ENCODE measurements around the gene TSC22D3. TPM values are rescaled to one million over a fixed set of nuclear protein-coding genes. Genes with fewer than 3 reads are reported as not detected.

TSC22D3 gene
- total RNA-seq, 4 donors from 2014 or later: 1,744 to 2,802 (median 2,261) TPM

- TF ChIP-seq POLR2A (IDR thresholded peaks at IDR 0.05): no peak
- TF ChIP-seq, protein P1, sequence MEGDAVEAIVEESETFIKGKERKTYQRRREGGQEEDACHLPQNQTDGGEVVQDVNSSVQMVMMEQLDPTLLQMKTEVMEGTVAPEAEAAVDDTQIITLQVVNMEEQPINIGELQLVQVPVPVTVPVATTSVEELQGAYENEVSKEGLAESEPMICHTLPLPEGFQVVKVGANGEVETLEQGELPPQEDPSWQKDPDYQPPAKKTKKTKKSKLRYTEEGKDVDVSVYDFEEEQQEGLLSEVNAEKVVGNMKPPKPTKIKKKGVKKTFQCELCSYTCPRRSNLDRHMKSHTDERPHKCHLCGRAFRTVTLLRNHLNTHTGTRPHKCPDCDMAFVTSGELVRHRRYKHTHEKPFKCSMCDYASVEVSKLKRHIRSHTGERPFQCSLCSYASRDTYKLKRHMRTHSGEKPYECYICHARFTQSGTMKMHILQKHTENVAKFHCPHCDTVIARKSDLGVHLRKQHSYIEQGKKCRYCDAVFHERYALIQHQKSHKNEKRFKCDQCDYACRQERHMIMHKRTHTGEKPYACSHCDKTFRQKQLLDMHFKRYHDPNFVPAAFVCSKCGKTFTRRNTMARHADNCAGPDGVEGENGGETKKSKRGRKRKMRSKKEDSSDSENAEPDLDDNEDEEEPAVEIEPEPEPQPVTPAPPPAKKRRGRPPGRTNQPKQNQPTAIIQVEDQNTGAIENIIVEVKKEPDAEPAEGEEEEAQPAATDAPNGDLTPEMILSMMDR (IDR thresholded peaks at IDR 0.05): no peak
- TF ChIP-seq EP300 (IDR thresholded peaks at IDR 0.05): no peak
- Histone ChIP-seq H3K27ac (no peak overlapping the region), H3K4me1 (no peaks in the 10 kb centered on the region), H3K36me3 (no peaks in the 10 kb centered on the region), H3K9me3 (peaks cover 0 to 10% (median 0%) of the 10 kb centered on the region in 4 donors), H3K27me3 (peaks cover 0 to 10% of the 10 kb centered on the region in 2 donors), H3K4me3 (no peak overlapping the region)
- WGBS, 2 donors: 89 to 94% methylated on average over 3 of the region's 3 CpGs
- DNase-seq (ENCODE audit: low spot score in 2 of 2): no peak
These were observed 29.6 kb upstream of the TSC22D3 start for GRCh38 chrX:107805179-107805578.

DNA sequence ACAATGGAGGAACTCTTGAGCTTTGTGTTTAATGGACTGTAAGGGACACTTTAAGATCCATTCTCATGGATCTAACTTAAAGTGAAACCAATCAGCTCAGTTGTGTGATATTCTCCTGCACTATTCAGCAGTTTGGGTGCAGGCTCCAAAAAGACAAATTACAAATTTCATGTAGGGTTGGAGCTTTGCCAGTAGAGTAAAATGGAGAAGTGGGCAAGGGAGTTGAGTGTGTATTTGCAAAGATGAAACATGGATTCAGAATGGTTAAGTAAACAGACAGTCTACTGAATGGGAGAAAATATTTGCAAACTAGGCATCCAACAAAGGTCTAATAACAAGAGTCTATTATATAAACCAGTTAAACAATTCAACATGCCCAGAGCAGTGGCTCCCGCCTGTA, 28.8 kb upstream of the TSC22D3 start:
- no peaks in the 10 kb centered on the region for H3K36me3 ChIP-seq
- DNase-seq (ENCODE audit: low spot score in 2 of 2): no peak
- H3K9me3 ChIP-seq: peaks cover 0 to 10% (median 0%) of the 10 kb centered on the region in 4 donors
- no peaks in the 10 kb centered on the region for H3K4me1 ChIP-seq
- H3K27me3 ChIP-seq: peaks cover 0 to 11% of the 10 kb centered on the region in 2 donors
- WGBS, 2 donors: 35 to 67% methylated on average over 1 of the region's 1 CpG
- H3K4me3 ChIP-seq: no peak overlapping the region
- TF ChIP-seq EP300 (IDR thresholded peaks at IDR 0.05) (no peak), POLR2A (IDR thresholded peaks at IDR 0.05) (no peak)
- TF ChIP-seq, protein P1 (IDR thresholded peaks at IDR 0.05): no peak
- no peak overlapping the region for H3K27ac ChIP-seq

- peaks cover 0 to 25% of the 10 kb centered on the region in 2 donors for H3K27me3 ChIP-seq
- H3K27ac ChIP-seq: peak overlapping the region in 2 of 4 donors; percentile 11 to 26
- H3K4me1 ChIP-seq: peaks cover 0 to 3% (median 0%) of the 10 kb centered on the region in 4 donors
- no peaks in the 10 kb centered on the region for H3K36me3 ChIP-seq
- 8 to 11% methylated on average over 1 of the region's 1 CpG for WGBS, 2 donors
- H3K4me3 ChIP-seq: no peak overlapping the region
- no peak for DNase-seq (ENCODE audit: low spot score in 2 of 2)
- no peaks in the 10 kb centered on the region for H3K9me3 ChIP-seq
- peak in 1 of 2 donors; percentile 16 for TF ChIP-seq EP300 (IDR thresholded peaks at IDR 0.05)
- TF ChIP-seq, protein P1 (IDR thresholded peaks at IDR 0.05): no peak
These were observed 12.2 kb upstream of the TSC22D3 start for GRCh38 chrX:107787827-107788226.

DNA sequence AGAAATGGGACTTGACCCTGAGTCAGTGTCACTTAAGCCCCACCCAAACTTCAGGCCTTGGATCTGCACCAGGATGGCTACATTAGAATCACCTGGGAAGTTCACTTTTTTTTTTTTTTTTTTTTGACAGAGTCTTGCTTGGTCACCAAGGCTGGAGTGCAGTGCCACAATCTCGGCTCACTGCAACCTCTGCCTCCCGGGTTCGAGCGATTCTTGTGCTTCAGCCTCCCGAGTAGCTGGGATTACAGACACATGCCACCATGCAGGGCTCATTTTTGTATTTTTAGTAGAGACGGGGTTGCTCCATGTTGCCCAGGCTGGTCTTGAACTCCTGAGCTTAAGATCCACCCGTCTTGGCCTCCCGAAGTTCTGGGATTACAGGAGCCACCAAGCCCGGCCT, 4.9 kb upstream of the TSC22D3 start:
- Histone ChIP-seq H3K27ac (no peak overlapping the region), H3K36me3 (no peaks in the 10 kb centered on the region), H3K4me3 (no peak overlapping the region), H3K9me3 (no peaks in the 10 kb centered on the region), H3K4me1 (no peaks in the 10 kb centered on the region), H3K27me3 (peaks cover 0 to 14% of the 10 kb centered on the region in 2 donors)
- 80 to 90% methylated on average over 2 to 9 of the region's 9 CpGs for WGBS, 2 donors
- TF ChIP-seq, protein P1 (IDR thresholded peaks at IDR 0.05): no peak
- TF ChIP-seq POLR2A (IDR thresholded peaks at IDR 0.05) (no peak), EP300 (IDR thresholded peaks at IDR 0.05) (no peak)
- no peak for DNase-seq (ENCODE audit: low spot score in 2 of 2)

DNA sequence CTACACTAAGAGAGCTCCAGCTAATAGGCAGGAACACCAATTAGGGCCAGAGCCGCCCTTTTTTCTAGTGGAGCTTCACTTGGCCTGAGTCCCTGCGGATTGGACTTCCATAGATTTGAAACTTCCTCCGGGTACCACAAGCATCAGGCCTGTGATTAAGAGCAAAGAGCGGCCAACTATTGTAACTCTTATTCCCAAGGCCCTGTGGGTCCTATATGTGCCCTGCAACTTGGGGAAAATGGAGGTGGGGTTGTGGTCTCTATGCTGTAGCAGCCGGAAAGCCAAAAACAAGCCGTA, 1.9 kb upstream of the TSC22D3 start, which contains the start of gene NCBP2L:
NCBP2L (plus strand) TSS at position 198 of the 297 bp plus-strand sequence. CDS start 16,488 bp downstream, outside the sequence.
- no peaks in the 10 kb centered on the region for H3K36me3 ChIP-seq
- peak within 1 kb of the TSS; percentile 80 to 96 (median 88) for H3K27ac ChIP-seq
- H3K9me3 ChIP-seq: no peaks in the 10 kb centered on the region
- DNase-seq (ENCODE audit: low spot score in 2 of 2): no peak
- 68 to 91% methylated on average over 4 to 6 of the region's 6 CpGs for WGBS, 2 donors
- peaks cover 0 to 21% of the 10 kb centered on the region in 2 donors for H3K27me3 ChIP-seq
- peak within 1 kb of the TSS; percentile 29 to 69 (median 54) for H3K4me3 ChIP-seq
- no peak for TF ChIP-seq POLR2A (IDR thresholded peaks at IDR 0.05)
- TF ChIP-seq EP300 (IDR thresholded peaks at IDR 0.05): no peak
- TF ChIP-seq, protein P1 (IDR thresholded peaks at IDR 0.05): peak in 1 of 5 experiments; percentile 5
- peaks cover 0 to 12% (median 0%) of the 10 kb centered on the region in 4 donors for H3K4me1 ChIP-seq

Data from tibial nerve (tissue), 4 donors.